ENCODE data around the gene POLR2E.

Gene POLR2E

GRCh38 chr19:1079566-1080111 is 15.5 kb downstream of the POLR2E start:
- no peak overlapping the region for H3K4me3 ChIP-seq (ENCODE audit: low read depth, low read length)
- no peak for TF ChIP-seq CTCF (IDR thresholded peaks at IDR 0.05; ENCODE audit: low read depth, low read length)

GRCh38 chr19:1076951-1077350 is 18.2 kb downstream of the POLR2E start:
- no peak for TF ChIP-seq CTCF (IDR thresholded peaks at IDR 0.05; ENCODE audit: low read depth, low read length)
- no peak overlapping the region for H3K4me3 ChIP-seq (ENCODE audit: low read depth, low read length)

- TF ChIP-seq CTCF (IDR thresholded peaks at IDR 0.05; ENCODE audit: low read depth, low read length): no peak
- no peak overlapping the region for H3K4me3 ChIP-seq (ENCODE audit: low read depth, low read length)
Measured at GRCh38 chr19:1076046-1076386, 19.2 kb downstream of the POLR2E start.

- H3K4me3 ChIP-seq (ENCODE audit: low read depth, low read length): no peak overlapping the region
- no peak for TF ChIP-seq CTCF (IDR thresholded peaks at IDR 0.05; ENCODE audit: low read depth, low read length)
Measured at GRCh38 chr19:1074544-1075283, 20.5 kb downstream of the POLR2E start.

GRCh38 chr19:1073956-1074517 is 21.1 kb downstream of the POLR2E start:
- H3K4me3 ChIP-seq (ENCODE audit: low read depth, low read length): no peak overlapping the region
- TF ChIP-seq CTCF (IDR thresholded peaks at IDR 0.05; ENCODE audit: low read depth, low read length): no peak

GRCh38 chr19:1073063-1073955 is 21.9 kb downstream of the POLR2E start:
- no peak for TF ChIP-seq CTCF (IDR thresholded peaks at IDR 0.05; ENCODE audit: low read depth, low read length)
- H3K4me3 ChIP-seq (ENCODE audit: low read depth, low read length): no peak overlapping the region
